GM04503 (cell line): ENCODE data around the gene HSPB9.
"Not testable (repeated sequence)": the region's sequence is repeated elsewhere in the genome, so short reads cannot be mapped to it uniquely, and the experiment has no call there.

ENCODE experiments used
- DNase-seq: peaks from one replicate; pipeline ENCODE4 v3.0.0-alpha.2; 2012; ENCODE audit warnings: low read depth

The HSPB9 gene

DNA sequence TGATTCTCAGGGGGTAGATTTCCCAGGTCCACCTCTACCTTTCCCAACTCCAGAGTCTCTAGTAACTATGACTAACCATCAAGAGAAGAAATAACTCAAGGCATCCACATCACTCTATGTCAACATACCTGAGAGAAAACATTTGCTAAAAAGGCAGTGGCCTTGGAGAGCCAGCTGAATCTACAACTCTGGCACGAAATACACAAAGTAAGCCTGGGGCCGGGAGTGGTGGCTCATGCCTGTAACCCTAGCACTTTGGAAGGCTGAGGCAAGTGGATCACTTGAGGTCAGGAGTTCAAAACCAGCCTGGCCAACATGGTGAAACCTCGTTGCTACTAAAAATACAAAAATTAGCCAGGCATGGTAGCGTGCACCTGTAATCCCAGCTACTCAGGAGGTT lies 20.5 kb downstream of the HSPB9 start:
- not testable (repeated sequence) for DNase-seq

DNA sequence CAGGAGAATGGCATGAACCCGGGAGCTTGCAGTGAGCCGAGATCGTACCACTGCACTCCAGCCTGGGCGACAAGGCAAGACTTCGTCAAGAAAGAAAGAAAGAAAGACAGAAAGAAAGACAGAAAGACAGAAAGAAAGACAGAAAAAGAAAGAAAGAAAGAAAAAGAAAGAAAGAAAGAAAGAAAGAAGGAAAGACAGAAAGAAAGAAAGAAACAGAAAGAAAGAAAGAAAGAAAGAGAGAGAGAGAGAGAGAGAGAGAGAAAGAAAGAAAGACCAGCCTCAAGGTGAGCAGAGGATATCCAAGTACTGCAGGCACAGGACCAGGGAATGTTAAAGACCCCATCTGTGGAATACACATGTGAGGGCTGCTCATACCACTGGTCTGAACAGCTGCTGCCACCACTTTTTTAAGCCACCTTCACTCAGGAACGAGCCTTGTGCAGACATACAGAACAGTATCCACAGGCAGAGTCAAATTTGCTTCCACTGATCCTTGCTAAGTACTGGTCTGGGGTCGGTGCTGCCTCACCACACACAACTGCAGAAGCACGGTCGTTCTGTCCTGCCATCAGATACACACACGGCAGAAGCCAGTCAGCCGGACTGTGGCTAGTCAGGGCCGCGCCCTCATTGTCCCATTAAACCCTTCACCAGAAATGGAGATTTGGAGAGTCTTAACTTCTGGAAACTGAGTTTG lies 24.5 kb downstream of the HSPB9 start:
- no peak for DNase-seq

DNA sequence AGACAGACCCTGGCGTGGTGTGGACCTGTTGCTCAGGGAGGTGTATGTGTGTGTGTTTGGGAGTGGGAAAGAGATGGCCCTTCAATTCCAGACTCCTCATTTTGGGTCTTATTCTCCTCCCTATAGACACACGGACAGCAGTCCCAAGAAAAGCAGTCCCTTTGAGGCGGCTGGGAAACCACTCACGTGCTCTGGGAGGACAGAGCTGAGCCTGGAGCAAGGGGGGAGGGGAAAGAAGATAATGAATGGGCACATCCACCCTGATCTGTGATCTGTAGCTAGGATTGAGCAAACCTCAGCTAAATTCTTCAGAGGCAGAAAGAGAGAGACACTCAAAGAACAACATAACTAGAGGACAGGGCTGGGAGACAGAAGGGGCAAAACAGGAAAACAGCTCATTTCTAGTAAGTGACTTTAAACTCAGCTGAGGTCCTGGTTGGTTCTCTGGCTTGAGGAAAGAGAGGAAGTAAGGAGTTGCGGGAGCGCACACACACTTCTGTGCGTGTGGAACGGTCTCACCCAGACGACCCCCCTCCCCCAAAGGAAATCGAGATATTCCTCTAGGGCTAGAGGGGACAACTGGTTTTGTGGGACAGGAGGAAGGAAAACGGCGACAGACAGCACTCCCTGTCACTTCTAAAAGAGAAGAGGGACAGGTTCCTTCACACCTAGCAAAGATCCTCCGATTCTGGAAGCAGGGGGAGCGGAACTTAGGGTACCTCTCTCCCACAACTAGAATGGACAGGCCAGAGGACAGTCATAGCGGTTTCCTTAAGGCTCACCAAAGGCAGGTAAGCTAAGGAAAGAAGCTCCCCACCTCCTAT lies 31.5 kb downstream of the HSPB9 start:
- no peak for DNase-seq

DNA sequence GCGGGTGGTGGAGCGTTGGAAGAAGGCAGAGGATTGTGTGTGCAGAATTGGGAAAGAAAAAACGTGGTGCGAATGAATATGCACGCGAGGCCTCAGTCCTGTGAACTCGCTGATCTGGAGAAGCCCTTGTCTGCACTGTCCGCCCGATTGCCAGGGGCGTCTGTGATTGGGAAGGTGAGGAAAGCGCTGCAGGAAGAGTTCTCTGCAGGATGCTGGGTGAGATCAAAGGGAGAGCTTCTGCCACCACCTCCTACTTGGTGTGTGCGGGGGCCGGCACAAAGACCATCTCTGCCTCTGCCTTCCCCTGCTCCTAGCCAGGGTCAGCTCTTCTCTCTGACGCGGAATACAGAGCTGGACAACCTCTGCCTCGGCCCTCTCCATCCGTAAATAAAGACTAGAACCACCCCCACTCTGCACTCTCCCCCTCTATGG lies 33.0 kb downstream of the HSPB9 start:
- no peak for DNase-seq

DNA sequence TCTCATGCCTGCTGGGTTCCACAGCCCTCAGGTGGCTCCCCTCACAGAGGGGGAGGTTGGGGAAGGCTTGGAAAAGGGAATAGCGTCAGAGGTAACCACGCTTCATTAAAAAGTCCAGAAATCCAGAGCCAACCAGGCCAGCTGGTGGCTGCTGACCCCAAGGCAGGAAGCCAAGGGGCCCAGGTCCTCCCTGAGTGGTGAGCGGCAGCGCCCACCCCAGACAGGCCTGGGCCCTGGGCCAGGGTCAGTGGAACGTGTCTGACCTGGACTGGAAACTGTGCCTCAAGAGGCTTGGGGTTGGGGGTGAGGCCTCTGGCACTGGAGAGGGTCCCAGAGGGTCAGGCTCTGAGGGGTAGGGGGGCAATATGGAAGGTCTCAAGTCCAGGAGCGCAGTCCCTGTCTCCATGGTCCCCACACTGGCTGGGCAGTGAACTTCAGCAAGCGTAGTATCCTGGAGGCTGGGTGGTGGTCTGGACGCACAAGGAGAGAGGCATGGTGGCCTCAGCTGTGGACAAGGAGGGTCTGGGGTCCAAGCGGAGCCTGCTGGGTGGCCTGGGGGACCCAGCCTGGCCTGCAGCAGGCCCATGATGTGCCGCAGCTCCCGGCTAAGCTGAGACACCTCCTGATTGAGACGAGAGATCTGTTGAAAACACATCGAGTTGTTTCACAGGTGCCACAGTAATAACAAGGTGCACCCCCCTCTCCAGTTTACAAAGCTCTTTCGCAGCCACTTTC lies 37.4 kb downstream of the HSPB9 start:
- DNase-seq = no peak

DNA sequence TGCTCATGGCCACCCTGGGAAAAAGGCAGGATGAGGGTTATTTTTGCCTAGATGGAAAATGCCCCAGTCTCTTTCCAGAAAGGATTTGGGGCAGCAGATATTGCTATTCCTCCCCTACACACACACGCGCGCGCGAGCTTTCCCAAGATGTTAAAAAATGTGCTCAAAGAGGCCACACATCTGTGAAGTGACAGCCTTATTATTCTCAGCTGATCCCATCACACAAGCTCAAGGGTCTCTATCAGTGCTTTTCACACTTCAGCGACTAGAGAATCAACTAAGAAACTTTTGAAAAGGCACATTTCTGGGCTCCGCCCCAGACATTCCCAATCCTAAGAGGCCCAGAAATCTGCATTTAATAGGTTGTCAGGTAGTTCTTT lies 37.9 kb downstream of the HSPB9 start:
- no peak for DNase-seq

DNA sequence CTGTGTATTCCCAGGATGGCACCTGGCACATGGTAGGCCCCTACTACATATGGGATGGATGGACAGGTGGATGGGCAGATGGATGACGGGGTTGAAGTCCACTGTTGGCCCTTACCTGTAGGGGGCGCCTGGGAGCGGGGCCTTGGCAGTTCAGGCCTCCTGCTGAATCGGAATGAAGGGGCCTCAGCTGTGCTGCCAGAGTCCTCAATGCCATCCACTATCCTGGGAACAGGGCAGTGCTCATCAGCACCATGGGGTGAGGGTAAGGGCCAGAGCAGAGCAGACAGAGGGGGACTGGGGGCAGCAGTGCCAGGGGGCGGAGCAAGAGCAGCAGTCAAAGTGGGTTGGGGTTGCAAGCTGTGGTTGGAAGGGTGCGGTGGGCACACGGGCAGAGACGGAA lies 40.5 kb downstream of the HSPB9 start:
- DNase-seq = no peak

DNA sequence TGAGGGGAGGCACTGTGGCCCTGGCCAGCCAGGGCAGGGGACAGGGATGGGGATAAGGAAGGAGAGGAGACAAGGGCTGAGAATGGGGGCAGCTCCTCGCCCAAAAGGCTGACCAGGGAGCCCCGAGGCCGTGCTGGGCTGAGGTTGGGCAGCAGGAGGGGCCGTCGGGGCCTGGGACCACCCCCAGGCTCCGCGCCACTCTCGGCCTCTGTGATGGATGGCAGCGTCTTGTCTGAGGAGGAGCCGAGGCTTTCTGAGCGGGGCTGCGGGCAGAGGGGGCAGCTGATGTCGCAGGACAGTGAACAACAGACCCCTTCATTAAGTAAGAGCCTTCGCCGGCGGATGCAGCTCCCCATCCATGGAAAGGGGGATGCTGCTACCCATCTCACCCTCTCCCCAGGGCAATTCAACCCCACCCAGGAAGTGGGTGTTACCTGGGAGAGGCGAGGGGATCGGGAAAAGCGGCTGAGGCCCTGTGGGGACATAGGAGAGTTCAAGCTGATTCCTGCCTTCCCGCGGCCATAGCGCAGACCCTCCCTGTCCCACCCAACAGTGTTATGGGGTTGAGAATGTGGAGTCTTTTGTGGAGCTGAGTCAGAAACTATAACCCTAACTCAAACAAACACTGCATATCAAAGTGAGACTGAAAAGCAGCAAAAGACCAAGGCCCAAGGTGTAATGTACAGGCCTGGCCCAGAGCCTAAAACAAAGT lies 41.2 kb downstream of the HSPB9 start:
- DNase-seq = no peak

DNA sequence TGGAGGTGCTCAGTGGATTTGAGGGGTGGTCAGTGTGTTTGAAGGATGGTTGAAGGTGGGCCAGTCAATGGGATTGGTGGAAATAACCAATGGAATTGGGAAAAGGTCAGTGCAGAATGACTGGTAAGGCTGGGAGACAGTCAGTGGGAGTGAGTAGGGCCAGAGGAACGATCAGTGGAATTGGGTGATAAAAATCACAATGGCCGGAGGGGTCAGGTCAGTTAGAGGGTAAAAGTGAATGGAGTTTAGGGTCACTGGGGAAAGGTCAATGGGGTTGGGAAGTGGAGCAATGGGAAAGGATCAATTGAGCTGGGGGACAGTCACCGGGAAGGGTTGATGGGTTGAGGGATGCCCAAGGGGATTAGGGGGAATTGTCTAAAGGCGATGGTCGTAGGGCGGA lies 43.1 kb downstream of the HSPB9 start:
- DNase-seq = no peak

DNA sequence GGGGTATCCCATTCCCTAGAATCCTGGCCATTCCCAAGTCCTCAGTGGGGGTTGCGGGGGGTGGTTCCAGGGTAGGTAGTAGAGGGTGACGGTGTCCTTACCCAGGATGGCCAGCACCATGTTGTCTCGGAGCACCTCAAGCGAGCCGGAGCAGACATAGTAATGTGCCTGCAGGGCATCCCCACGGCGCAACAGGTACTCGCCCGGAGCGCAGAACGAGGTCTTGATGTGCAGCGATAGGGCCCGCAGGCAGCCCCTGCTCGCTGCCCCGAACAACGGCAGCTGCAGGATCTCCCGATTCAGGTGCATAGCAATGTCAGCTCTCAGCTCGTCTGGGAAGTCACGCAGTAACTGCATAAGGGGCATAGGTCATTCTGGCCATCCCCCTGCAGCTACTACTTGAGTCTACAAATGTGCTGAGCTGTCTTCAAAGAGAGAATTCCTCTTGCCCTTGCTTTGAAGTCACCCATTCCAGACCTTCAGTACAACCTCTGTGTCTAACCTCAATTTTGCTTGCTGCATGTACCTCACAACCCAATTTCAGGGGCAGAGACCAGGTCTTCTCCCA lies 43.7 kb downstream of the HSPB9 start:
- no peak for DNase-seq

DNA sequence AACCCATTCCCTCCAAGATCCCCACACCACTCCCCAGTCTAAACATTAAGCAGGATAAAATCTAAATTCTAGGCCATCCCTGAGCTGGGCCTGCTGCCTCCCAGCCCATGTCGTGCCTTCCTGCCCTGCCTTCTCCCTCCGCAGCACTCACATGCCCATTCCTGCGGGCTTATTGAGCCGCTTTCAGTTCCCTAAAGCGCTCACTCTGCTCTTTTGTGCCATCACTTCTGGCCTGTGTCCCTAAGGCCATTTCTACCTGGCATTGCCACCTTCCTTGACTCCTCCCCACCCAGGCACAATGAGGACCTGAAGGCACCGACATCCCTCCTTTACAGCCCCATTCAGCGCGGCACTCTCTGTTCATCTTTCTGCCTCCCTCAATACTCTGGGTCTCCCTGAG lies 45.2 kb downstream of the HSPB9 start:
- DNase-seq = no peak

DNA sequence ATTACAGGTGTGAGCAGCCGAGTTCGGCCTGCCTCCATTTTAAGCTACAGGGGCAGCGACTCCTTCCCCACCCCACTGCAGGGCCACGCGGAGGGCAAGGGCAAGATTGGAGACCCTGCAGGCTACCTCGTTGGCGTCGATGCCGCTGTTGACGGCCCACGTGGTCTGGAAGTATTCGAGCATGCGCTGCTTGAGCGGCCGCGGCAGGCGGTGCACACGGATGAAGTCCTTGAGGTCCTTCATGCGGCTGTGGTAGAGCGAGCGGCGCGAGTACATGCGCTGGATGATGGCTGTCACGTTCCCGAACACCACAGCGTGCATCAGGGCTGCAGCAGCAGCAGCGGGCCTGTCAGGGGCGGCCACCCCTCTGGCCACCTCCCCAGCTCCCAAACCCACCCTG lies 46.7 kb downstream of the HSPB9 start:
- no peak for DNase-seq

DNA sequence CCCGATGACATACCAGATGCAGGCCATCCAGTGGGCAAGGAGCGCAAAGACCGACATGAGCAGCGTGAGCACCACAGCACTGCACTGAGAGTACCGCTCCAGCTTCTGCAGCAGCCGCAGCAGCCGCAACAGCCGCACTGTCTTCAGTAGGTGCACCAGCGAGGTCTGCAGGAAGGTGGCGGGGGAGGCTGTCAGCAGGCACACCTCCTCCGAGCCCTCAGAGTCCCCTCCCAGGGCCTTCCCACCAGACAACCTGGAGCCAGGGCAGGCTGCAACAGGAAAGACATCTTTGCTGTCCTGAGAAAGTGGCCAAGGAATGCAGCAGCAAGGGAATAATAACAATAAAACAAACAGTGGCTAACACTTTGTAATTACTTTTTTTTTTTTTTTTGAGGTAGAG lies 49.2 kb downstream of the HSPB9 start:
- no peak for DNase-seq
